GM23338 (cell line): ENCODE results near the gene ACADVL. TPM values are rescaled to one million over a fixed set of nuclear protein-coding genes. Genes with fewer than 3 reads are reported as not detected.

Source experiments
- ATAC-seq: fragments of 200-7000 bp; cut with Tn5 transposase; 3 replicates; pipeline ENCODE4 v1.9.1; 2020
- DNase-seq: peaks from one replicate; pipeline ENCODE4 v3.0.0-alpha.2; 2015; ENCODE audit warnings: low spot score
- H2AFZ ChIP-seq: fragments of 200-600 bp; sonication (generic); 2 replicates; pipeline ENCODE4 v1.8.0; 2016; ENCODE audit warnings: antibody characterized with exemption, mild to moderate bottlenecking, moderate library complexity
- H3F3A ChIP-seq: fragments of 200-600 bp; sonication (generic); replicated peaks from 2 replicates; pipeline ENCODE4 v1.8.0; 2017; ENCODE audit warnings: antibody characterized with exemption, mixed run types, low read depth
- H3K27ac ChIP-seq: fragments of 200-600 bp; sonication (generic); 2 replicates; pipeline ENCODE4 v1.6.1; 2016; ENCODE audit warnings: low read depth
- H3K27me3 ChIP-seq: fragments of 200-600 bp; sonication (generic); 2 replicates; pipeline ENCODE4 v1.8.0; 2016; ENCODE audit warnings: mild to moderate bottlenecking, mixed run types, moderate library complexity; ENCODE audit not compliant: insufficient read depth
- H3K36me3 ChIP-seq: fragments of 200-600 bp; sonication (generic); 2 replicates; pipeline ENCODE4 v1.8.0; 2016; ENCODE audit warnings: mild to moderate bottlenecking; ENCODE audit not compliant: insufficient read depth
- H3K4me1 ChIP-seq: fragments of 200-600 bp; sonication (generic); 2 replicates; pipeline ENCODE4 v1.8.0; 2016; ENCODE audit warnings: mild to moderate bottlenecking, moderate library complexity; ENCODE audit not compliant: insufficient read depth
- H3K4me2 ChIP-seq: fragments of 200-600 bp; sonication (generic); 2 replicates; pipeline ENCODE4 v1.7.1; 2017; ENCODE audit warnings: mixed run types
- H3K4me3 ChIP-seq: fragments of 200-600 bp; sonication (generic); 2 replicates; pipeline ENCODE4 v1.6.1; 2016; ENCODE audit warnings: mixed run types
- H3K79me2 ChIP-seq: fragments of 200-600 bp; sonication (generic); replicated peaks from 2 replicates; pipeline ENCODE4 v1.8.0; 2017; ENCODE audit warnings: mild to moderate bottlenecking; ENCODE audit not compliant: insufficient read depth
- H3K9me2 ChIP-seq: fragments of 200-600 bp; sonication (generic); 2 replicates; pipeline ENCODE4 v1.8.0; 2017; ENCODE audit not compliant: insufficient read depth
- H4K20me1 ChIP-seq: fragments of 200-600 bp; sonication (generic); replicated peaks from 2 replicates; pipeline ENCODE4 v1.8.0; 2017; ENCODE audit warnings: mild to moderate bottlenecking; ENCODE audit not compliant: insufficient read depth
- H3K27ac Mint-ChIP-seq: 2 replicates; pipeline ENCODE4 v1.8.0; 2020; ENCODE audit warnings: inconsistent platforms, mild to moderate bottlenecking, moderate library complexity, mixed read lengths
- H3K27me3 Mint-ChIP-seq: 3 replicates; pipeline ENCODE4 v1.8.0; 2022; ENCODE audit warnings: low read depth, mild to moderate bottlenecking, moderate library complexity, mixed read lengths, inconsistent platforms; ENCODE audit not compliant: insufficient read depth, poor library complexity
- H3K36me3 Mint-ChIP-seq: 3 replicates; pipeline ENCODE4 v1.8.0; 2021; ENCODE audit warnings: low read depth, mild to moderate bottlenecking, inconsistent platforms, moderate library complexity, mixed read lengths
- H3K4me1 Mint-ChIP-seq: 3 replicates; pipeline ENCODE4 v1.8.0; 2020; ENCODE audit warnings: mild to moderate bottlenecking, inconsistent platforms, mixed read lengths
- H3K4me3 Mint-ChIP-seq: 3 replicates; pipeline ENCODE4 v1.8.0; 2021; ENCODE audit warnings: moderate library complexity, mild to moderate bottlenecking, inconsistent platforms, mixed read lengths
- H3K9me3 Mint-ChIP-seq: 3 replicates; pipeline ENCODE4 v1.8.0; 2020; ENCODE audit warnings: moderate library complexity, mild to moderate bottlenecking, inconsistent platforms, mixed read lengths
- CREB1 ChIP-seq: fragments of 250-450 bp; sonication (Bioruptor Pico); IDR thresholded peaks from 2 replicates; pipeline ENCODE4 v1.5.0; 2020; ENCODE audit warnings: low read depth, mild to moderate bottlenecking, moderate library complexity
- CTCF ChIP-seq, 2 experiments: fragments of 200-600 bp in 1 of 2; sonication (generic) in 1 of 2; conservative IDR thresholded peaks; 2 replicates each; pipeline versions ENCODE4 v1.5.1 to v1.6.1; 2016 to 2017; ENCODE audit warnings: antibody characterized with exemption in 2 of 2, low read depth in 2 of 2, mild to moderate bottlenecking in 2 of 2, moderate library complexity in 1 of 2
- EZH2 ChIP-seq: fragments of 200-600 bp; sonication (generic); IDR thresholded peaks from one replicate; pipeline ENCODE4 v1.8.0; 2017; ENCODE audit warnings: antibody characterized with exemption, mild to moderate bottlenecking, low read depth; ENCODE audit not compliant: unreplicated experiment
- EZH2phosphoT487 ChIP-seq: fragments of 200-600 bp; sonication (generic); IDR thresholded peaks from one replicate; pipeline ENCODE4 v1.8.1; 2018; ENCODE audit warnings: antibody characterized with exemption; ENCODE audit not compliant: unreplicated experiment
- JUNB ChIP-seq: IDR thresholded peaks from one replicate; pipeline ENCODE4 v1.6.1; 2016; ENCODE audit warnings: antibody characterized with exemption; ENCODE audit not compliant: unreplicated experiment
- POLR2AphosphoS5 ChIP-seq: IDR thresholded peaks from 2 replicates; pipeline ENCODE4 v1.6.1; 2016; ENCODE audit warnings: antibody characterized with exemption, low read depth
- REST ChIP-seq: IDR thresholded peaks from one replicate; pipeline ENCODE4 v1.6.1; 2018; ENCODE audit warnings: antibody characterized with exemption; ENCODE audit not compliant: unreplicated experiment
- STAT1 ChIP-seq: IDR thresholded peaks from one replicate; pipeline ENCODE4 v1.6.1; 2016; ENCODE audit warnings: antibody characterized with exemption; ENCODE audit not compliant: unreplicated experiment
- ZNF114 ChIP-seq: fragments of 250-450 bp; sonication (Bioruptor Pico); IDR thresholded peaks from 2 replicates; pipeline ENCODE4 v1.5.0; 2020; ENCODE audit warnings: mild to moderate bottlenecking, moderate library complexity
- ZNF331 ChIP-seq: fragments of 250-450 bp; sonication (Bioruptor Pico); IDR thresholded peaks from 2 replicates; pipeline ENCODE4 v1.5.0; 2020; ENCODE audit warnings: low read depth, mild to moderate bottlenecking, moderate library complexity
- polyA plus RNA-seq: library from polyadenylated mRNA; unstranded; fragments of >200 nt; fragmentation: Nextera tagmentation; extraction: Ambion mirVana; gene quantifications from 2 replicates; pipeline ENCODE4 v1.2.1, GENCODE V29; 2016
- total RNA-seq: library from RNA; depleted of rRNA; stranded (reverse); fragments of >200 nt; shearing (Covaris generic); gene quantifications from 2 replicates; pipeline ENCODE4 v1.2.3, GENCODE V29; 2014

ACADVL gene
- total and polyA plus RNA-seq, 2 experiments from 2014 or later, result 152 to 156 TPM

DNA sequence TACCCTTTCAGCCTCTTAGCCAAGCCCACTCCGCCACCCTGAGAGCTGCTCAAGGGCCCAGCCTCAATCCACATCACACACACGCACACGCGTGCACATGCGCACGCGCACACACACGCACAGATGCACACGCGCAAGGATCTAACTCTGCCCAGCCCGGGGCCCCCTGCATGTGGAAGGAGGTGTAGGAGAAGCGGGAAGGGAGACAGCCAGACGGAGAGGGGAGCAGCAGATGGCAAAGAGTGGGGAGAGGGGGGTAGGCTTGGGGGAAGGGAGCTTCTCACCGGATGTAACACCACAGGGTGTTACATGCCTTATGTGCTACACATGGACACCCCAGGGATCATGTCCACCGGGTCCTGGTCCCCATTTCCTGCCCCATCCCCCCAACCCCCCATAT lies 15.4 kb upstream of the ACADVL start (continued):
- no peak for TF ChIP-seq CTCF (conservative IDR thresholded peaks at IDR 0.05; ENCODE audit: low read depth in 2 of 2)
- no peak for TF ChIP-seq STAT1
- no peak for TF ChIP-seq JUNB
- no peak for TF ChIP-seq POLR2AphosphoS5
- no peak for TF ChIP-seq ZNF331 (CRISPR knock-in tag)
- no peak for TF ChIP-seq CREB1 (CRISPR knock-in tag)

- H3K27me3 Mint-ChIP-seq, result peaks cover 10% of the 10 kb centered on the region
- Histone ChIP-seq H3K4me3 (peak overlapping the region; percentile 55), H3K27ac (peak overlapping the region; percentile 70), H3K36me3 (peaks cover 15% of the 10 kb centered on the region), H4K20me1 (peaks cover 10% of the 10 kb centered on the region), H3F3A (peaks cover 21% of the 10 kb centered on the region), H3K4me2 (peak overlapping the region; percentile 89), H2AFZ (no peak overlapping the region), H3K9me2 (no peaks in the 10 kb centered on the region), H3K4me1 (peaks cover 28% of the 10 kb centered on the region), H3K79me2 (peaks cover 29% of the 10 kb centered on the region), H3K27me3 (no peaks in the 10 kb centered on the region)
- peaks cover 39% of the 10 kb centered on the region for H3K36me3 Mint-ChIP-seq
- H3K9me3 Mint-ChIP-seq, result no peaks in the 10 kb centered on the region; the same call in 2 of the 3 replicates
- H3K4me1 Mint-ChIP-seq, result peaks cover 45% of the 10 kb centered on the region
- TF ChIP-seq POLR2AphosphoS5 (peak; percentile 42; the same call in 1 of the 2 replicates), EZH2phosphoT487 (no peak), CREB1 (CRISPR knock-in tag) (peak; percentile 93)
- peak overlapping the region; percentile 91 for H3K27ac Mint-ChIP-seq
- H3K4me3 Mint-ChIP-seq, result peak overlapping the region; percentile 80
- DNase-seq, result peak; percentile 99
- ATAC-seq, result peak; percentile 75
These were observed 14.8 kb upstream of the ACADVL start for GRCh38 chr17:7204828-7205461.

DNA sequence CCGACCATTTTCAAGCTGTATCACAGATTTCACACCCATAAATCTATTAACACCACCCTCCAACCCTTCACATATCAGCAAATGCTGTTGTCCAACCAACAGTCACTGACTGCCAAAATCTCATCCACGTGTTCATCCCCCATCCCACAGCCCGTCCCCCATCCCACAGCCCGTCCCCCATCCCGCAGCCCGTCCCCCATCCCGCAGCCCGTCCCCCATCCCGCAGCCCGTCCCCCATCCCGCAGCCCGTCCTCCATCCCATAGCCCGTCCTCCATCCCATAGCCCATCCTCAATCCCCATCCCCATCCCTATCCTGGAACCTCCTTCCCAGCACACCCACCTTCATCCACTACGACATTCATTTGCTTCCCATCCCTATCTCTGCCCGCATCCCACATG lies 14.2 kb upstream of the ACADVL start:
- Mint-ChIP-seq H3K9me3 (no peaks in the 10 kb centered on the region; the same call in 2 of the 3 replicates), H3K4me3 (peak overlapping the region; percentile 80), H3K27ac (peak overlapping the region; percentile 57), H3K36me3 (peaks cover 34% of the 10 kb centered on the region), H3K27me3 (peaks cover 14% of the 10 kb centered on the region), H3K4me1 (peaks cover 51% of the 10 kb centered on the region)
- no peak overlapping the region for H2AFZ ChIP-seq
- peak overlapping the region; percentile 55 for H3K4me3 ChIP-seq
- H3K27ac ChIP-seq, result no peak overlapping the region
- H3K4me2 ChIP-seq, result peak overlapping the region; percentile 89
- H3K4me1 ChIP-seq, result peaks cover 35% of the 10 kb centered on the region
- no peaks in the 10 kb centered on the region for H3K9me2 ChIP-seq
- H3K79me2 ChIP-seq, result peaks cover 36% of the 10 kb centered on the region
- DNase-seq (no peak), ATAC-seq (no peak)
- H4K20me1 ChIP-seq, result peaks cover 10% of the 10 kb centered on the region
- H3K27me3 ChIP-seq, result no peaks in the 10 kb centered on the region
- H3K36me3 ChIP-seq, result peaks cover 15% of the 10 kb centered on the region
- H3F3A ChIP-seq, result peaks cover 26% of the 10 kb centered on the region
- TF ChIP-seq CTCF (conservative IDR thresholded peaks at IDR 0.05; ENCODE audit: low read depth in 2 of 2) (no peak), ZNF114 (no peak), CREB1 (CRISPR knock-in tag) (no peak), REST (no peak), ZNF331 (CRISPR knock-in tag) (no peak), EZH2 (no peak), STAT1 (no peak), JUNB (no peak)
